GM23338 (cell line): Measurements from ENCODE around the gene MTX2. TPM values are rescaled to one million over a fixed set of nuclear protein-coding genes. Genes with fewer than 3 reads are reported as not detected.

ENCODE experiments used
- ATAC-seq: fragments of 200-7000 bp; cut with Tn5 transposase; 3 replicates; pipeline ENCODE4 v1.9.1; 2020
- DNase-seq: peaks from one replicate; pipeline ENCODE4 v3.0.0-alpha.2; 2015; ENCODE audit warnings: low spot score
- H2AFZ ChIP-seq: fragments of 200-600 bp; sonication (generic); 2 replicates; pipeline ENCODE4 v1.8.0; 2016; ENCODE audit warnings: antibody characterized with exemption, mild to moderate bottlenecking, moderate library complexity
- H3F3A ChIP-seq: fragments of 200-600 bp; sonication (generic); replicated peaks from 2 replicates; pipeline ENCODE4 v1.8.0; 2017; ENCODE audit warnings: antibody characterized with exemption, mixed run types, low read depth
- H3K27ac ChIP-seq: fragments of 200-600 bp; sonication (generic); 2 replicates; pipeline ENCODE4 v1.6.1; 2016; ENCODE audit warnings: low read depth
- H3K27me3 ChIP-seq: fragments of 200-600 bp; sonication (generic); 2 replicates; pipeline ENCODE4 v1.8.0; 2016; ENCODE audit warnings: mild to moderate bottlenecking, mixed run types, moderate library complexity; ENCODE audit not compliant: insufficient read depth
- H3K36me3 ChIP-seq: fragments of 200-600 bp; sonication (generic); 2 replicates; pipeline ENCODE4 v1.8.0; 2016; ENCODE audit warnings: mild to moderate bottlenecking; ENCODE audit not compliant: insufficient read depth
- H3K4me1 ChIP-seq: fragments of 200-600 bp; sonication (generic); 2 replicates; pipeline ENCODE4 v1.8.0; 2016; ENCODE audit warnings: mild to moderate bottlenecking, moderate library complexity; ENCODE audit not compliant: insufficient read depth
- H3K4me2 ChIP-seq: fragments of 200-600 bp; sonication (generic); 2 replicates; pipeline ENCODE4 v1.7.1; 2017; ENCODE audit warnings: mixed run types
- H3K4me3 ChIP-seq: fragments of 200-600 bp; sonication (generic); 2 replicates; pipeline ENCODE4 v1.6.1; 2016; ENCODE audit warnings: mixed run types
- H3K79me2 ChIP-seq: fragments of 200-600 bp; sonication (generic); replicated peaks from 2 replicates; pipeline ENCODE4 v1.8.0; 2017; ENCODE audit warnings: mild to moderate bottlenecking; ENCODE audit not compliant: insufficient read depth
- H3K9me2 ChIP-seq: fragments of 200-600 bp; sonication (generic); 2 replicates; pipeline ENCODE4 v1.8.0; 2017; ENCODE audit not compliant: insufficient read depth
- H4K20me1 ChIP-seq: fragments of 200-600 bp; sonication (generic); replicated peaks from 2 replicates; pipeline ENCODE4 v1.8.0; 2017; ENCODE audit warnings: mild to moderate bottlenecking; ENCODE audit not compliant: insufficient read depth
- H3K27ac Mint-ChIP-seq: 2 replicates; pipeline ENCODE4 v1.8.0; 2020; ENCODE audit warnings: inconsistent platforms, mild to moderate bottlenecking, moderate library complexity, mixed read lengths
- H3K27me3 Mint-ChIP-seq: 3 replicates; pipeline ENCODE4 v1.8.0; 2022; ENCODE audit warnings: low read depth, mild to moderate bottlenecking, moderate library complexity, mixed read lengths, inconsistent platforms; ENCODE audit not compliant: insufficient read depth, poor library complexity
- H3K36me3 Mint-ChIP-seq: 3 replicates; pipeline ENCODE4 v1.8.0; 2021; ENCODE audit warnings: low read depth, mild to moderate bottlenecking, inconsistent platforms, moderate library complexity, mixed read lengths
- H3K4me1 Mint-ChIP-seq: 3 replicates; pipeline ENCODE4 v1.8.0; 2020; ENCODE audit warnings: mild to moderate bottlenecking, inconsistent platforms, mixed read lengths
- H3K4me3 Mint-ChIP-seq: 3 replicates; pipeline ENCODE4 v1.8.0; 2021; ENCODE audit warnings: moderate library complexity, mild to moderate bottlenecking, inconsistent platforms, mixed read lengths
- H3K9me3 Mint-ChIP-seq: 3 replicates; pipeline ENCODE4 v1.8.0; 2020; ENCODE audit warnings: moderate library complexity, mild to moderate bottlenecking, inconsistent platforms, mixed read lengths
- CREB1 ChIP-seq: fragments of 250-450 bp; sonication (Bioruptor Pico); IDR thresholded peaks from 2 replicates; pipeline ENCODE4 v1.5.0; 2020; ENCODE audit warnings: low read depth, mild to moderate bottlenecking, moderate library complexity
- CTCF ChIP-seq, 2 experiments: fragments of 200-600 bp in 1 of 2; sonication (generic) in 1 of 2; conservative IDR thresholded peaks; 2 replicates each; pipeline versions ENCODE4 v1.5.1 to v1.6.1; 2016 to 2017; ENCODE audit warnings: antibody characterized with exemption in 2 of 2, low read depth in 2 of 2, mild to moderate bottlenecking in 2 of 2, moderate library complexity in 1 of 2
- ETS1 ChIP-seq: IDR thresholded peaks from 2 replicates; pipeline ENCODE4 v1.6.1; 2016; ENCODE audit warnings: antibody characterized with exemption
- EZH2 ChIP-seq: fragments of 200-600 bp; sonication (generic); IDR thresholded peaks from one replicate; pipeline ENCODE4 v1.8.0; 2017; ENCODE audit warnings: antibody characterized with exemption, mild to moderate bottlenecking, low read depth; ENCODE audit not compliant: unreplicated experiment
- EZH2phosphoT487 ChIP-seq: fragments of 200-600 bp; sonication (generic); IDR thresholded peaks from one replicate; pipeline ENCODE4 v1.8.1; 2018; ENCODE audit warnings: antibody characterized with exemption; ENCODE audit not compliant: unreplicated experiment
- JUNB ChIP-seq: IDR thresholded peaks from one replicate; pipeline ENCODE4 v1.6.1; 2016; ENCODE audit warnings: antibody characterized with exemption; ENCODE audit not compliant: unreplicated experiment
- NANOG ChIP-seq: IDR thresholded peaks from 2 replicates; pipeline ENCODE4 v1.6.1; 2016; ENCODE audit warnings: antibody characterized with exemption, borderline replicate concordance
- POLR2AphosphoS5 ChIP-seq: IDR thresholded peaks from 2 replicates; pipeline ENCODE4 v1.6.1; 2016; ENCODE audit warnings: antibody characterized with exemption, low read depth
- REST ChIP-seq: IDR thresholded peaks from one replicate; pipeline ENCODE4 v1.6.1; 2018; ENCODE audit warnings: antibody characterized with exemption; ENCODE audit not compliant: unreplicated experiment
- STAT1 ChIP-seq: IDR thresholded peaks from one replicate; pipeline ENCODE4 v1.6.1; 2016; ENCODE audit warnings: antibody characterized with exemption; ENCODE audit not compliant: unreplicated experiment
- ZNF114 ChIP-seq: fragments of 250-450 bp; sonication (Bioruptor Pico); IDR thresholded peaks from 2 replicates; pipeline ENCODE4 v1.5.0; 2020; ENCODE audit warnings: mild to moderate bottlenecking, moderate library complexity
- ZNF331 ChIP-seq: fragments of 250-450 bp; sonication (Bioruptor Pico); IDR thresholded peaks from 2 replicates; pipeline ENCODE4 v1.5.0; 2020; ENCODE audit warnings: low read depth, mild to moderate bottlenecking, moderate library complexity
- ZNF462 ChIP-seq: fragments of 250-450 bp; sonication (Bioruptor Pico); IDR thresholded peaks from 2 replicates; pipeline ENCODE4 v1.5.0; 2020; ENCODE audit warnings: mild to moderate bottlenecking, moderate library complexity
- polyA plus RNA-seq: library from polyadenylated mRNA; unstranded; fragments of >200 nt; fragmentation: Nextera tagmentation; extraction: Ambion mirVana; gene quantifications from 2 replicates; pipeline ENCODE4 v1.2.1, GENCODE V29; 2016
- total RNA-seq: library from RNA; depleted of rRNA; stranded (reverse); fragments of >200 nt; shearing (Covaris generic); gene quantifications from 2 replicates; pipeline ENCODE4 v1.2.3, GENCODE V29; 2014

MTX2 gene
- total and polyA plus RNA-seq, 2 experiments from 2014 or later, result 37.5 to 81.7 TPM

GRCh38 chr2:176268976-176269318, 295 bp upstream of the MTX2 start:
- ATAC-seq (no peak), DNase-seq (no peak)
- H3K27me3 ChIP-seq, result no peaks in the 10 kb centered on the region
- TF ChIP-seq ZNF331 (CRISPR knock-in tag) (no peak), EZH2 (no peak), REST (no peak), NANOG (no peak), JUNB (no peak), EZH2phosphoT487 (no peak), ZNF462 (CRISPR knock-in tag) (no peak), STAT1 (no peak), CREB1 (CRISPR knock-in tag) (no peak), CTCF (conservative IDR thresholded peaks at IDR 0.05; ENCODE audit: low read depth in 2 of 2) (no peak), ETS1 (no peak), POLR2AphosphoS5 (no peak), ZNF114 (CRISPR knock-in tag) (no peak)
- peak overlapping the region; percentile 95; the same call in 1 of the 2 replicates for H2AFZ ChIP-seq
- Mint-ChIP-seq H3K9me3 (no peaks in the 10 kb centered on the region), H3K4me3 (peak overlapping the region; percentile 96), H3K27ac (peak overlapping the region; percentile 43; the same call in 1 of the 2 replicates), H3K36me3 (no peaks in the 10 kb centered on the region), H3K4me1 (peaks cover 11% of the 10 kb centered on the region), H3K27me3 (no peaks in the 10 kb centered on the region)
- H3K4me3 ChIP-seq, result peak overlapping the region; percentile 93
- H3K4me1 ChIP-seq, result peaks cover 11% of the 10 kb centered on the region; the same call in 1 of the 2 replicates
- H3K36me3 ChIP-seq, result no peaks in the 10 kb centered on the region
- H3K9me2 ChIP-seq, result no peaks in the 10 kb centered on the region
- no peak overlapping the region; the same call in 1 of the 2 replicates for H3K27ac ChIP-seq
- H3F3A ChIP-seq, result no peaks in the 10 kb centered on the region
- peaks cover 25% of the 10 kb centered on the region for H4K20me1 ChIP-seq
- H3K4me2 ChIP-seq, result peak overlapping the region; percentile 86
- peaks cover 44% of the 10 kb centered on the region for H3K79me2 ChIP-seq
